Measurements from ENCODE around the gene PCCA.

- TF ChIP-seq TAF1 (IDR thresholded peaks at IDR 0.05; ENCODE audit: borderline replicate concordance, low read depth, low read length): no peak
- peak; percentile 99 for TF ChIP-seq CTCF (IDR thresholded peaks at IDR 0.05)
- TF ChIP-seq RAD21 (IDR thresholded peaks at IDR 0.05; ENCODE audit: low read length): peak; percentile 99
- no peak for TF ChIP-seq RFX5 (IDR thresholded peaks at IDR 0.05; ENCODE audit: low read length)
- no peak for TF ChIP-seq POLR2AphosphoS5 (IDR thresholded peaks at IDR 0.05; ENCODE audit: low read depth, low read length)
- no peak for TF ChIP-seq YY1 (IDR thresholded peaks at IDR 0.05; ENCODE audit: low read depth)
- no peak for TF ChIP-seq REST (IDR thresholded peaks at IDR 0.05; ENCODE audit: low read depth, low read length)
- TF ChIP-seq EP300 (IDR thresholded peaks at IDR 0.05; ENCODE audit: borderline replicate concordance in 1 of 2, low read depth in 1 of 2, low read length in 1 of 2): no peak
- no peak for TF ChIP-seq JUND (IDR thresholded peaks at IDR 0.05)
- TF ChIP-seq MXI1 (IDR thresholded peaks at IDR 0.05; ENCODE audit: low read depth, low read length): no peak
Observed at GRCh38 chr13:100514788-100515409, 426.0 kb downstream of the PCCA start.
